ENCODE results near the gene SLC37A2.
"Not testable (repeated sequence)": the region's sequence is repeated elsewhere in the genome, so short reads cannot be mapped to it uniquely, and the experiment has no call there.

SLC37A2 gene

GRCh38 chr11:125053167-125053566 lies 9.9 kb upstream of the SLC37A2 start:
- Histone ChIP-seq H3K9ac (no peak overlapping the region), H3K4me1 (ENCODE audit: low read depth, poor library complexity, severe bottlenecking) (no peaks in the 10 kb centered on the region), H3K27ac (no peak overlapping the region), H2AFZ (ENCODE audit: low read depth) (no peak overlapping the region), H4K20me1 (ENCODE audit: insufficient read depth) (no peaks in the 10 kb centered on the region), H3K79me2 (ENCODE audit: insufficient read depth, low read depth) (no peaks in the 10 kb centered on the region), H3K4me3 (IDR thresholded peaks at IDR 0.05; ENCODE audit: insufficient read depth, low read depth, low read length) (no peak overlapping the region), H3K4me2 (no peak overlapping the region), H3K27me3 (ENCODE audit: insufficient read depth, low read depth) (no peaks in the 10 kb centered on the region), H3K36me3 (ENCODE audit: insufficient read depth) (no peaks in the 10 kb centered on the region)
- no peak for TF ChIP-seq CTCF (conservative IDR thresholded peaks at IDR 0.05; ENCODE audit: low read depth, low read length)

GRCh38 chr11:125055107-125055715 lies 7.9 kb upstream of the SLC37A2 start:
- H3K4me3 ChIP-seq (IDR thresholded peaks at IDR 0.05; ENCODE audit: insufficient read depth, low read depth, low read length), result no peak overlapping the region
- no peaks in the 10 kb centered on the region for H4K20me1 ChIP-seq (ENCODE audit: insufficient read depth)
- no peaks in the 10 kb centered on the region for H3K79me2 ChIP-seq (ENCODE audit: insufficient read depth, low read depth)
- no peak overlapping the region for H3K27ac ChIP-seq
- no peaks in the 10 kb centered on the region for H3K36me3 ChIP-seq (ENCODE audit: insufficient read depth)
- H3K27me3 ChIP-seq (ENCODE audit: insufficient read depth, low read depth), result no peaks in the 10 kb centered on the region
- TF ChIP-seq CTCF (conservative IDR thresholded peaks at IDR 0.05; ENCODE audit: low read depth, low read length), result no peak
- H3K4me1 ChIP-seq (ENCODE audit: low read depth, poor library complexity, severe bottlenecking), result no peaks in the 10 kb centered on the region
- no peak overlapping the region for H2AFZ ChIP-seq (ENCODE audit: low read depth)
- H3K9ac ChIP-seq, result no peak overlapping the region
- no peak overlapping the region for H3K4me2 ChIP-seq

- H3K9ac ChIP-seq; H4K20me1 ChIP-seq (ENCODE audit: insufficient read depth); H2AFZ ChIP-seq (ENCODE audit: low read depth); H3K4me2 ChIP-seq; H3K4me1 ChIP-seq (ENCODE audit: low read depth, poor library complexity, severe bottlenecking); H3K79me2 ChIP-seq (ENCODE audit: insufficient read depth, low read depth); H3K36me3 ChIP-seq (ENCODE audit: insufficient read depth); H3K27ac ChIP-seq; H3K27me3 ChIP-seq (ENCODE audit: insufficient read depth, low read depth); H3K4me3 ChIP-seq (IDR thresholded peaks at IDR 0.05; ENCODE audit: insufficient read depth, low read depth, low read length): not testable (repeated sequence)
Measured at GRCh38 chr11:125056111-125056510, 7.0 kb upstream of the SLC37A2 start.

- Histone ChIP-seq H3K36me3 (ENCODE audit: insufficient read depth) (no peaks in the 10 kb centered on the region), H3K4me2 (no peak overlapping the region), H2AFZ (ENCODE audit: low read depth) (no peak overlapping the region), H3K27ac (no peak overlapping the region), H3K9ac (no peak overlapping the region), H3K4me3 (IDR thresholded peaks at IDR 0.05; ENCODE audit: insufficient read depth, low read depth, low read length) (no peak overlapping the region), H4K20me1 (ENCODE audit: insufficient read depth) (no peaks in the 10 kb centered on the region), H3K79me2 (ENCODE audit: insufficient read depth, low read depth) (no peaks in the 10 kb centered on the region), H3K4me1 (ENCODE audit: low read depth, poor library complexity, severe bottlenecking) (no peaks in the 10 kb centered on the region), H3K27me3 (ENCODE audit: insufficient read depth, low read depth) (no peaks in the 10 kb centered on the region)
- no peak for TF ChIP-seq CTCF (conservative IDR thresholded peaks at IDR 0.05; ENCODE audit: low read depth, low read length)
Measured at GRCh38 chr11:125056931-125057692, 6.0 kb upstream of the SLC37A2 start.

GRCh38 chr11:125057693-125058016 lies 5.5 kb upstream of the SLC37A2 start:
- no peak overlapping the region for H3K9ac ChIP-seq
- no peaks in the 10 kb centered on the region for H3K27me3 ChIP-seq (ENCODE audit: insufficient read depth, low read depth)
- H3K27ac ChIP-seq, result no peak overlapping the region
- H4K20me1 ChIP-seq (ENCODE audit: insufficient read depth), result no peaks in the 10 kb centered on the region
- no peak for TF ChIP-seq CTCF (conservative IDR thresholded peaks at IDR 0.05; ENCODE audit: low read depth, low read length)
- H3K4me3 ChIP-seq (IDR thresholded peaks at IDR 0.05; ENCODE audit: insufficient read depth, low read depth, low read length), result no peak overlapping the region
- H2AFZ ChIP-seq (ENCODE audit: low read depth), result no peak overlapping the region
- H3K4me1 ChIP-seq (ENCODE audit: low read depth, poor library complexity, severe bottlenecking), result no peaks in the 10 kb centered on the region
- no peak overlapping the region for H3K4me2 ChIP-seq
- H3K36me3 ChIP-seq (ENCODE audit: insufficient read depth), result no peaks in the 10 kb centered on the region
- H3K79me2 ChIP-seq (ENCODE audit: insufficient read depth, low read depth), result no peaks in the 10 kb centered on the region

All from KMS-11 (cell line).